ENCODE measurements around the gene FIZ1.

The FIZ1 gene

GRCh38 chr19:55623561-55623960 lies 24.2 kb upstream of the FIZ1 start:
- H3K4me3 ChIP-seq (ENCODE audit: low read length), result peak overlapping the region; percentile 34; the same call in 1 of the 2 replicates
- TF ChIP-seq ZNF274 (IDR thresholded peaks at IDR 0.05; ENCODE audit: low read depth, low read length), result no peak

- no peak overlapping the region for H3K4me3 ChIP-seq (ENCODE audit: low read length)
- no peak for TF ChIP-seq ZNF274 (IDR thresholded peaks at IDR 0.05; ENCODE audit: low read depth, low read length)
Measured at GRCh38 chr19:55623130-55623529, 23.8 kb upstream of the FIZ1 start.

GRCh38 chr19:55622242-55622969 lies 23.1 kb upstream of the FIZ1 start:
- TF ChIP-seq ZNF274 (IDR thresholded peaks at IDR 0.05; ENCODE audit: low read depth, low read length), result no peak
- no peak overlapping the region for H3K4me3 ChIP-seq (ENCODE audit: low read length)

- no peak for TF ChIP-seq ZNF274 (IDR thresholded peaks at IDR 0.05; ENCODE audit: low read depth, low read length)
- H3K4me3 ChIP-seq (ENCODE audit: low read length), result no peak overlapping the region
Measured at GRCh38 chr19:55621673-55622231, 22.4 kb upstream of the FIZ1 start.

GRCh38 chr19:55621205-55621672 lies 21.9 kb upstream of the FIZ1 start:
- H3K4me3 ChIP-seq (ENCODE audit: low read length), result no peak overlapping the region
- no peak for TF ChIP-seq ZNF274 (IDR thresholded peaks at IDR 0.05; ENCODE audit: low read depth, low read length)

- no peak overlapping the region for H3K4me3 ChIP-seq (ENCODE audit: low read length)
- no peak for TF ChIP-seq ZNF274 (IDR thresholded peaks at IDR 0.05; ENCODE audit: low read depth, low read length)
Measured at GRCh38 chr19:55620410-55621204, 21.3 kb upstream of the FIZ1 start.

GRCh38 chr19:55619286-55619685 lies 20.0 kb upstream of the FIZ1 start:
- no peak overlapping the region for H3K4me3 ChIP-seq (ENCODE audit: low read length)
- no peak for TF ChIP-seq ZNF274 (IDR thresholded peaks at IDR 0.05; ENCODE audit: low read depth, low read length)

- H3K4me3 ChIP-seq (ENCODE audit: low read length), result no peak overlapping the region
Measured at GRCh38 chr19:55618426-55618825, 19.1 kb upstream of the FIZ1 start.

GRCh38 chr19:55617426-55617825 lies 18.1 kb upstream of the FIZ1 start:
- no peak for TF ChIP-seq ZNF274 (IDR thresholded peaks at IDR 0.05; ENCODE audit: low read depth, low read length)
- H3K4me3 ChIP-seq (ENCODE audit: low read length), result no peak overlapping the region

More at GRCh38 chr19:55618426-55618825, 19.1 kb upstream of the FIZ1 start:
- no peak for TF ChIP-seq ZNF274 (IDR thresholded peaks at IDR 0.05; ENCODE audit: low read depth, low read length)

GRCh38 chr19:55616395-55616875 lies 17.1 kb upstream of the FIZ1 start:
- no peak overlapping the region for H3K4me3 ChIP-seq (ENCODE audit: low read length)
- no peak for TF ChIP-seq ZNF274 (IDR thresholded peaks at IDR 0.05; ENCODE audit: low read depth, low read length)

GRCh38 chr19:55615543-55616394 lies 16.5 kb upstream of the FIZ1 start:
- H3K4me3 ChIP-seq (ENCODE audit: low read length), result no peak overlapping the region
- no peak for TF ChIP-seq ZNF274 (IDR thresholded peaks at IDR 0.05; ENCODE audit: low read depth, low read length)

- H3K4me3 ChIP-seq (ENCODE audit: low read length), result no peak overlapping the region
- TF ChIP-seq ZNF274 (IDR thresholded peaks at IDR 0.05; ENCODE audit: low read depth, low read length), result no peak
Measured at GRCh38 chr19:55614711-55615542, 15.6 kb upstream of the FIZ1 start.
